ENCODE results near the gene HPRT1. TPM values are rescaled to one million over a fixed set of nuclear protein-coding genes. Genes with fewer than 3 reads are reported as not detected.

The HPRT1 gene
- total RNA-seq, 4 donors from 2014 or later: 8.5 to 16.1 (median 11.9) TPM

DNA sequence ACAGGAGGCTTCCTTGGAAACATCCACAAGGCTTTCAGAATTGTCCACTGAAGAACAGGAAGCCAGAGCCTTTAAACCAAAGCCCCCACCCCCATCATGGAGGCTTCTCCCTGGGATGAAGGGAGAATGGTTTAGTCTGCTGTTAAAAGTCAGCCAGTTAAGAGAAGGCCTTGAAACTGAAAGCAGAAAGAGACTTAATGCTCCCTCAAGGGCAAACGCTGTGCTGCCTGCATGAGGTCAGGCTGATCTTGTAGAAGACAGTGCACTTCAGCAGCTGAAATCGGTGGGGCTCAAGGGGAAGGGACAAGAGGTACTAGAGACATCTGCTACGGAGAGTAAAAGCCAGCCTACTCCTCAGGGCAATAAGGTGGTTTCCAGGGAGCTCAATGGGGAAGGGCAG is 69.0 kb downstream of the HPRT1 start:
- H3K27ac ChIP-seq: no peak overlapping the region
- WGBS, 2 donors: 58 to 64% methylated on average over 2 to 3 of the region's 3 CpGs

DNA sequence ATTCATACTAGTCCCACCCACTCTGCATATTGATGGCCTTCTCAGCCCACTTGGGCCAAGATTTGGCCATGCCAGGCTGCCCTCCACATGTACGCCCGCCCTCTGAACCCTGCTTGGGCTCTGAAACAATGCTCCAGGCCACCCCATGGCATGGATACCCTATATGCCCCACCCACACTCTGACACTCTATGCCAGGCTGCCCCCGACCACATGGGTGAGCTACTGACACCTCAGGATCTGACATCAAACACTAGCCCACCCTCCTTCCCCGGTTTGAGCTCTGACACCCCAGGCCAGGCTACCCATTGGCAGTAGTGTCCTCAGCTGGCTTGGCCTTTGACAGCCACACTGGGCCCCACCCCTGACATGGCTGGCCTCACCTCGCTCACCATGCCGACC is 69.5 kb downstream of the HPRT1 start:
- intact Hi-C loops (cut with DNase I): no loop called here
- H3K9me3 ChIP-seq: no peaks in the 10 kb centered on the region
- H3K27ac ChIP-seq: no peak overlapping the region
- DNase-seq: no peak
- no peaks in the 10 kb centered on the region for H3K36me3 ChIP-seq
- H3K4me1 ChIP-seq: no peaks in the 10 kb centered on the region
- H3K27me3 ChIP-seq: no peaks in the 10 kb centered on the region
- no peak overlapping the region for H3K4me3 ChIP-seq
- no peak for TF ChIP-seq POLR2A (IDR thresholded peaks at IDR 0.05)
- TF ChIP-seq, protein P1, sequence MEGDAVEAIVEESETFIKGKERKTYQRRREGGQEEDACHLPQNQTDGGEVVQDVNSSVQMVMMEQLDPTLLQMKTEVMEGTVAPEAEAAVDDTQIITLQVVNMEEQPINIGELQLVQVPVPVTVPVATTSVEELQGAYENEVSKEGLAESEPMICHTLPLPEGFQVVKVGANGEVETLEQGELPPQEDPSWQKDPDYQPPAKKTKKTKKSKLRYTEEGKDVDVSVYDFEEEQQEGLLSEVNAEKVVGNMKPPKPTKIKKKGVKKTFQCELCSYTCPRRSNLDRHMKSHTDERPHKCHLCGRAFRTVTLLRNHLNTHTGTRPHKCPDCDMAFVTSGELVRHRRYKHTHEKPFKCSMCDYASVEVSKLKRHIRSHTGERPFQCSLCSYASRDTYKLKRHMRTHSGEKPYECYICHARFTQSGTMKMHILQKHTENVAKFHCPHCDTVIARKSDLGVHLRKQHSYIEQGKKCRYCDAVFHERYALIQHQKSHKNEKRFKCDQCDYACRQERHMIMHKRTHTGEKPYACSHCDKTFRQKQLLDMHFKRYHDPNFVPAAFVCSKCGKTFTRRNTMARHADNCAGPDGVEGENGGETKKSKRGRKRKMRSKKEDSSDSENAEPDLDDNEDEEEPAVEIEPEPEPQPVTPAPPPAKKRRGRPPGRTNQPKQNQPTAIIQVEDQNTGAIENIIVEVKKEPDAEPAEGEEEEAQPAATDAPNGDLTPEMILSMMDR (IDR thresholded peaks at IDR 0.05): no peak
- WGBS, 2 donors: 94 to 100% methylated on average over 2 to 5 of the region's 6 CpGs

More for the DNA sequence above, 69.0 kb downstream of the HPRT1 start:
- Histone ChIP-seq H3K4me1 (no peaks in the 10 kb centered on the region), H3K9me3 (no peaks in the 10 kb centered on the region), H3K4me3 (no peak overlapping the region), H3K27me3 (no peaks in the 10 kb centered on the region), H3K36me3 (no peaks in the 10 kb centered on the region)
- no peak for DNase-seq
- no peak for TF ChIP-seq POLR2A (IDR thresholded peaks at IDR 0.05)
- TF ChIP-seq, protein P1 (IDR thresholded peaks at IDR 0.05): no peak
- intact Hi-C loops (cut with DNase I): no loop called here

DNA sequence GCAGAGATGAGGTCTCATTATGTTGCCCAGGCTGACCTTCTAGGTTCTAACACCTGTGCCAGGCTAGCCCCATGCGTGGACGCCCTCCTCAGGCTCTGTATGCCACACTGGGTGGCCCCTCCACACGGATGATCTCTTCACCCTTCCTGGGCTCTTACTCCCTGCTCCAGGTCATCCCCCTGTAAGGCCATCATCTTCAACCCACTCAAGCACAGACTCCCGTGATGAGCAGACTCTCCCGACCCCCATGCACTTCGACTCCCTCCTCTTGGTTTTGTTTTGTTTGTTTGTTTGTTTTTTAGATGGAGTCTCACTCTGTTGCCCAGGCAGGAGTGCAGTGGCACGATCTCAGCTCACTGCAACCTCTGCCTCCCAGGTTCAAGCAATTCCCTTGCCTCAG is 70.9 kb downstream of the HPRT1 start:
- Histone ChIP-seq H3K36me3 (no peaks in the 10 kb centered on the region), H3K27me3 (no peaks in the 10 kb centered on the region), H3K27ac (no peak overlapping the region), H3K4me3 (no peak overlapping the region), H3K9me3 (no peaks in the 10 kb centered on the region), H3K4me1 (no peaks in the 10 kb centered on the region)
- intact Hi-C loops (cut with DNase I): no loop called here
- WGBS, 2 donors: 83 to 100% methylated on average over 1 to 7 of the region's 7 CpGs
- TF ChIP-seq POLR2A (IDR thresholded peaks at IDR 0.05): no peak
- TF ChIP-seq, protein P1 (IDR thresholded peaks at IDR 0.05): no peak
- DNase-seq: no peak

DNA sequence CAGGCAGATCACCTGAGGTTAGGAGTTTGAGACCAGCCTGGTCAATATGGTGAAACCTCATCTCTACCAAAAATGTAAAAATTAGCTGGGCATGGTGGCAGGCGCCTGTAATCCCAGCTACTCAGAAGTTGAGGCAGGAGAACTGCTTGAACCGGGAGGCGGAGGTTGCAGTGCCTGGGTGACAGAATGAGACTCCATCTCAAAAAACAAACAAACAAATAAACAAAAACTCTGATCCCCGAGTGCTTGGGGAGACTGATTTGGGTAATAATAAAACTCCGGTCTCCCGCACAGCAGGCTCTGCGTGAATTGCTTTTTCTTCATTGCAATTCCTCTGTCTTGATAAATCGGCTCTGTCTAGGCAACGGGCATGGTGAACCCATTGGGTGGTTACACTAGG is 73.4 kb downstream of the HPRT1 start:
- intact Hi-C loops (cut with DNase I): no loop called here
- Histone ChIP-seq H3K36me3 (no peaks in the 10 kb centered on the region), H3K4me1 (no peaks in the 10 kb centered on the region), H3K27me3 (no peaks in the 10 kb centered on the region), H3K4me3 (no peak overlapping the region), H3K9me3 (no peaks in the 10 kb centered on the region), H3K27ac (no peak overlapping the region)
- no peak for TF ChIP-seq POLR2A (IDR thresholded peaks at IDR 0.05)
- TF ChIP-seq, protein P1 (IDR thresholded peaks at IDR 0.05): no peak
- WGBS, 2 donors: 50 to 79% methylated on average over 1 to 8 of the region's 9 CpGs
- no peak for DNase-seq

DNA sequence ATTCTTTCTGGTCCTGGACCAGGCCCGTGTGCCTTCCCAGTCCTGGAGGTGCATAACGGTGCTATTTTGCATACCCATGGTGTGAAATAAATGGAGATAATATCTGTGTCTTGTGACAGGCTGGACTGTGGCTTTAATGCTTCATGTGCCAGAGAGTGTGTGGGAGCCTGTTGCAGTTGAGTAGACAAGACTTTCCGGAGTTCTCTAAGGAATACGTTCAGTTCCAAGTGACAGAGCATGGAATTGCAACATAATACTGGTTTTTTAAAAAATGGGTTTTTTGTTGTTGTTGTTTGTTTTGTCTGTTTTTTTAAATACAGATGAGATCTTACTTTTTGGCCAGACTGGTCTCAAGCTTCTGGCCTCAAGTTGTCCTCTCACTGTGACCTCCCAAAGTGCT is 74.0 kb downstream of the HPRT1 start:
- Histone ChIP-seq H3K9me3 (no peaks in the 10 kb centered on the region), H3K27ac (no peak overlapping the region), H3K4me1 (no peaks in the 10 kb centered on the region), H3K27me3 (no peaks in the 10 kb centered on the region), H3K4me3 (no peak overlapping the region), H3K36me3 (no peaks in the 10 kb centered on the region)
- TF ChIP-seq POLR2A (IDR thresholded peaks at IDR 0.05): no peak
- TF ChIP-seq, protein P1 (IDR thresholded peaks at IDR 0.05): no peak
- intact Hi-C loops (cut with DNase I): no loop called here
- DNase-seq: no peak
- 68% methylated on average over 4 of the region's 4 CpGs for WGBS, 2 donors
